ENCODE results near the gene TSPAN9. TPM values are rescaled to one million over a fixed set of nuclear protein-coding genes. Genes with fewer than 3 reads are reported as not detected.

The TSPAN9 gene
- total RNA-seq, 4 donors from 2014 or later: 23.4 to 43.3 (median 29.4) TPM

DNA sequence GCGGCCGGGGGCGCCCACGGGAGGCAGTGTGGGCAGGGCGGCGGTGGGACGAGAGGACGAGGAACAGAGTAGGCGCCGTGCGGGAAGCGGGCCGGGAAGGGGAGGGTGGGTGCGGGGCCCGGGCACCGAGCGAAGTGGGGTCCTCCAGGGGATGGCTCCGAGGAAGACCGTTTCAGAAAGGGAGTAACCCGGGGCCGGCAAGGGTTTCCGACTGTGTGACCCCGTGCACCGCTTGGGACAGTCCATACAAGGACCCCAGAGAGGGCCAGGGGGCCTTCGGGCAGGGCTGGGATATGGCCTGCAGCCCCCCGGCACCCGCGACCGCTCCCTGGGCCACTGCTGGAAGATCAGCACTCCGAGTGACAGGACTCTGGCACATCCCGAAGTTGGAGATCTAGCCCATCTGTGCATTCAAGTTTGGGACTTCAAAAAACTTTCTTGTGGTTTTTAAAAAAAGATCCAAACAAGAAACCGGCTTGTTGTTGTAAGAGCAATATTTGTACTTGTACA, 448 bp downstream of the TSPAN9 start:
- DNase-seq (ENCODE audit: low spot score): no peak
- ATAC-seq (ENCODE audit: low FRiP score): peak; percentile 37
- TF ChIP-seq, protein P1, sequence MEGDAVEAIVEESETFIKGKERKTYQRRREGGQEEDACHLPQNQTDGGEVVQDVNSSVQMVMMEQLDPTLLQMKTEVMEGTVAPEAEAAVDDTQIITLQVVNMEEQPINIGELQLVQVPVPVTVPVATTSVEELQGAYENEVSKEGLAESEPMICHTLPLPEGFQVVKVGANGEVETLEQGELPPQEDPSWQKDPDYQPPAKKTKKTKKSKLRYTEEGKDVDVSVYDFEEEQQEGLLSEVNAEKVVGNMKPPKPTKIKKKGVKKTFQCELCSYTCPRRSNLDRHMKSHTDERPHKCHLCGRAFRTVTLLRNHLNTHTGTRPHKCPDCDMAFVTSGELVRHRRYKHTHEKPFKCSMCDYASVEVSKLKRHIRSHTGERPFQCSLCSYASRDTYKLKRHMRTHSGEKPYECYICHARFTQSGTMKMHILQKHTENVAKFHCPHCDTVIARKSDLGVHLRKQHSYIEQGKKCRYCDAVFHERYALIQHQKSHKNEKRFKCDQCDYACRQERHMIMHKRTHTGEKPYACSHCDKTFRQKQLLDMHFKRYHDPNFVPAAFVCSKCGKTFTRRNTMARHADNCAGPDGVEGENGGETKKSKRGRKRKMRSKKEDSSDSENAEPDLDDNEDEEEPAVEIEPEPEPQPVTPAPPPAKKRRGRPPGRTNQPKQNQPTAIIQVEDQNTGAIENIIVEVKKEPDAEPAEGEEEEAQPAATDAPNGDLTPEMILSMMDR (IDR thresholded peaks at IDR 0.05): no peak

GRCh38 chr12:3078086-3078820, 1.1 kb downstream of the TSPAN9 start:
- DNase-seq (ENCODE audit: low spot score) (no peak), ATAC-seq (ENCODE audit: low FRiP score) (no peak)
- TF ChIP-seq, protein P1 (IDR thresholded peaks at IDR 0.05): no peak

GRCh38 chr12:3081091-3081490, 3.9 kb downstream of the TSPAN9 start:
- TF ChIP-seq, protein P1 (IDR thresholded peaks at IDR 0.05): no peak

DNA sequence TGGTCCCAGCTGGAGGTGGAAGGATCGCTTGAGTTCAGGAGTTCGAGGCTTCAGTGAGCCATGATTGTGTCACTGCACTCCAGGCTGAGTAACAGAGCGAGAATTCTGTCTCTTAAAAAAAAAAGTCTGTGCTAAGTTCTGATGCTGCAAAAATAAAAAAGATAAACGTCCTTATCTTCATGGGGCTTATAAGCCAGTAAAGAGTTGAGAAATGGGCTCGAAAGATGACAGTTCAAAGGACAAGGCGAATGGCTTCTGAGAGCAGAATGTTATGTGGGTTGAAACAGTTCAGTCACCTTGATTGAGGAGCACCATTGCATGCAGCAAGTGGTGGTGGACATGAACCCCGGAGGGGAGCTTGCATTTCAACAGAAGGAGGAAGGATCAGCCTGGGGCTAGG, 4.7 kb downstream of the TSPAN9 start:
- no peak for DNase-seq (ENCODE audit: low spot score)
- TF ChIP-seq, protein P1 (IDR thresholded peaks at IDR 0.05): no peak
- no peak for ATAC-seq (ENCODE audit: low FRiP score)

More at GRCh38 chr12:3081091-3081490, 3.9 kb downstream of the TSPAN9 start:
- DNase-seq (ENCODE audit: low spot score) (no peak), ATAC-seq (ENCODE audit: low FRiP score) (no peak)

- TF ChIP-seq, protein P1 (IDR thresholded peaks at IDR 0.05): no peak
- ATAC-seq (ENCODE audit: low FRiP score): no peak
- no peak for DNase-seq (ENCODE audit: low spot score)
Measured at GRCh38 chr12:3083241-3083920, 6.2 kb downstream of the TSPAN9 start.

DNA sequence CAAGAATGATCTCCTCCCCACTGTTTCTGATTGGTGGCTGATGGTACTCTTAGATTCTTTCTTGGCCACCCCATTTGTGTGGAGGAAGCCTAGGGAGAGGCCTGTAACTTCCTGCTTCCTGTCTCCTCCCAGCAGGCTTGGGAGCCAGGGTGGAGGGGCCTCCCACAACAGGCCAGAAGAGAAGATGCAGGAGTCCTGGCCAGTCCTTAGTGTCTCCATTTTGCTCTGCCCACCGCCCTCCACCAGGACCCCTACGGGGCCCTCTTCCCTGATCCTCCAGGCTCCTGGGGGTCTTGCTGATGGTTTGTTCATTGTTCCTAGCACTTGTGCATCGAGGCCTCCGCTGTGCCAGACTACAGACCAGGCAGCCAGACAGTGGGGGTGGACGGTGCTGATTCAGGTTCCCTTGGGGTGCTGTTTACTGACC, 6.8 kb downstream of the TSPAN9 start:
- TF ChIP-seq, protein P1 (IDR thresholded peaks at IDR 0.05): no peak
- DNase-seq (ENCODE audit: low spot score) (no peak), ATAC-seq (ENCODE audit: low FRiP score) (no peak)

Data from omental fat pad (tissue), 4 donors.